ENCODE results near the gene ZNF532.

ZNF532 gene

GRCh38 chr18:58922995-58923394, 58.3 kb downstream of the ZNF532 start:
- no peak for DNase-seq (ENCODE audit: low read depth)
- no peak overlapping the region for H3K4me3 ChIP-seq (ENCODE audit: low read depth, low read length)
- no peak for TF ChIP-seq MAX (IDR thresholded peaks at IDR 0.05; ENCODE audit: low read depth, low read length)

- TF ChIP-seq MAX (IDR thresholded peaks at IDR 0.05; ENCODE audit: low read depth, low read length) (no peak), CTCF (IDR thresholded peaks at IDR 0.05; ENCODE audit: low read depth, low read length) (no peak), POLR2A (IDR thresholded peaks at IDR 0.05; ENCODE audit: extremely low read depth, insufficient read length) (no peak), MYC (IDR thresholded peaks at IDR 0.05; ENCODE audit: low read depth, low read length) (no peak)
- DNase-seq (ENCODE audit: low read depth): no peak
- H3K4me3 ChIP-seq (ENCODE audit: low read depth, low read length): no peak overlapping the region
Measured at GRCh38 chr18:58924473-58924872, 59.8 kb downstream of the ZNF532 start.

- DNase-seq (ENCODE audit: low read depth): no peak
- no peak for TF ChIP-seq MAX (IDR thresholded peaks at IDR 0.05; ENCODE audit: low read depth, low read length)
- TF ChIP-seq POLR2A (IDR thresholded peaks at IDR 0.05; ENCODE audit: extremely low read depth, insufficient read length): no peak
- no peak for TF ChIP-seq CTCF (IDR thresholded peaks at IDR 0.05; ENCODE audit: low read depth, low read length)
- TF ChIP-seq MYC (IDR thresholded peaks at IDR 0.05; ENCODE audit: low read depth, low read length): no peak
Measured at GRCh38 chr18:58927659-58928058, 63.0 kb downstream of the ZNF532 start.

GRCh38 chr18:58928386-58928785, 63.7 kb downstream of the ZNF532 start:
- TF ChIP-seq POLR2A (IDR thresholded peaks at IDR 0.05; ENCODE audit: extremely low read depth, insufficient read length) (no peak), MYC (IDR thresholded peaks at IDR 0.05; ENCODE audit: low read depth, low read length) (no peak), MAX (IDR thresholded peaks at IDR 0.05; ENCODE audit: low read depth, low read length) (no peak), CTCF (IDR thresholded peaks at IDR 0.05; ENCODE audit: low read depth, low read length) (no peak)
- no peak overlapping the region for H3K4me3 ChIP-seq (ENCODE audit: low read depth, low read length)
- no peak for DNase-seq (ENCODE audit: low read depth)

More at GRCh38 chr18:58927659-58928058, 63.0 kb downstream of the ZNF532 start:
- H3K4me3 ChIP-seq (ENCODE audit: low read depth, low read length): no peak overlapping the region

- DNase-seq (ENCODE audit: low read depth): no peak
- TF ChIP-seq MYC (IDR thresholded peaks at IDR 0.05; ENCODE audit: low read depth, low read length) (no peak), POLR2A (IDR thresholded peaks at IDR 0.05; ENCODE audit: extremely low read depth, insufficient read length) (no peak), MAX (IDR thresholded peaks at IDR 0.05; ENCODE audit: low read depth, low read length) (no peak), CTCF (IDR thresholded peaks at IDR 0.05; ENCODE audit: low read depth, low read length) (no peak)
- no peak overlapping the region for H3K4me3 ChIP-seq (ENCODE audit: low read depth, low read length)
Measured at GRCh38 chr18:58929206-58929605, 64.5 kb downstream of the ZNF532 start.

GRCh38 chr18:58934356-58934755, 69.7 kb downstream of the ZNF532 start:
- no peak overlapping the region for H3K4me3 ChIP-seq (ENCODE audit: low read depth, low read length)
- TF ChIP-seq CTCF (IDR thresholded peaks at IDR 0.05; ENCODE audit: low read depth, low read length) (no peak), MYC (IDR thresholded peaks at IDR 0.05; ENCODE audit: low read depth, low read length) (no peak), MAX (IDR thresholded peaks at IDR 0.05; ENCODE audit: low read depth, low read length) (no peak), POLR2A (IDR thresholded peaks at IDR 0.05; ENCODE audit: extremely low read depth, insufficient read length) (no peak)
- no peak for DNase-seq (ENCODE audit: low read depth)
